ENCODE data around the gene RAB3GAP1.

RAB3GAP1 gene

GRCh38 chr2:135052042-135052876, at the start of gene RAB3GAP1:
Gene RAB3GAP1, plus strand, starts transcription at chr2:135052292. Its CDS starts 16 bp downstream, at chr2:135052308.
- DNase-seq (peak; percentile 91), ATAC-seq (replicated peaks) (peak; percentile 88 to 90)
- Mint-ChIP-seq H3K9me3 (no peaks in the 10 kb centered on the region), H3K27ac (peak within 1 kb of the TSS; percentile 100), H3K4me1 (peaks cover 13 to 38% of the 10 kb centered on the region in 2 donors), H3K27me3 (no peaks in the 10 kb centered on the region), H3K36me3 (peaks cover 20 to 33% of the 10 kb centered on the region in 2 donors), H3K4me3 (peak within 1 kb of the TSS; percentile 95 to 99)

GRCh38 chr2:135002836-135003235, 49.3 kb upstream of the RAB3GAP1 start:
- Mint-ChIP-seq H3K4me1 (peaks cover 3 to 5% of the 10 kb centered on the region in 2 donors), H3K27ac (no peak overlapping the region), H3K9me3 (no peaks in the 10 kb centered on the region), H3K4me3 (no peak overlapping the region), H3K27me3 (peaks cover 15 to 16% of the 10 kb centered on the region in 2 donors), H3K36me3 (no peaks in the 10 kb centered on the region)
- ATAC-seq (replicated peaks) (no peak), DNase-seq (no peak)

GRCh38 chr2:135004005-135004746, 47.9 kb upstream of the RAB3GAP1 start:
- Mint-ChIP-seq H3K9me3 (no peaks in the 10 kb centered on the region), H3K27ac (no peak overlapping the region), H3K4me3 (no peak overlapping the region), H3K36me3 (no peaks in the 10 kb centered on the region), H3K27me3 (peaks cover 15 to 16% of the 10 kb centered on the region in 2 donors), H3K4me1 (peaks cover 3 to 5% of the 10 kb centered on the region in 2 donors)
- peak; percentile 99 for ATAC-seq (replicated peaks)
- DNase-seq: peak; percentile 50

- Mint-ChIP-seq H3K9me3 (no peaks in the 10 kb centered on the region), H3K36me3 (no peaks in the 10 kb centered on the region), H3K4me1 (peaks cover 3 to 5% of the 10 kb centered on the region in 2 donors), H3K27me3 (peaks cover 15 to 22% of the 10 kb centered on the region in 2 donors), H3K27ac (no peak overlapping the region), H3K4me3 (no peak overlapping the region)
- ATAC-seq (replicated peaks) (no peak), DNase-seq (no peak)
These were observed 46.3 kb upstream of the RAB3GAP1 start for GRCh38 chr2:135005753-135006152.

- no peak for ATAC-seq (replicated peaks)
- no peaks in the 10 kb centered on the region for H3K36me3 Mint-ChIP-seq
- H3K4me3 Mint-ChIP-seq: no peak overlapping the region
- DNase-seq: no peak
- H3K4me1 Mint-ChIP-seq: peaks cover 1 to 2% of the 10 kb centered on the region in 2 donors
- peaks cover 11 to 19% of the 10 kb centered on the region in 2 donors for H3K27me3 Mint-ChIP-seq
- H3K27ac Mint-ChIP-seq: no peak overlapping the region
- no peaks in the 10 kb centered on the region for H3K9me3 Mint-ChIP-seq
These were observed 42.8 kb upstream of the RAB3GAP1 start for GRCh38 chr2:135009339-135009738.

GRCh38 chr2:135010200-135010942, 41.7 kb upstream of the RAB3GAP1 start:
- Mint-ChIP-seq H3K27ac (no peak overlapping the region), H3K4me1 (no peaks in the 10 kb centered on the region), H3K4me3 (no peak overlapping the region), H3K27me3 (peaks cover 6 to 14% of the 10 kb centered on the region in 2 donors), H3K9me3 (no peaks in the 10 kb centered on the region), H3K36me3 (no peaks in the 10 kb centered on the region)
- DNase-seq (no peak), ATAC-seq (replicated peaks) (no peak)

GRCh38 chr2:135011633-135012032, 40.5 kb upstream of the RAB3GAP1 start:
- Mint-ChIP-seq H3K27ac (no peak overlapping the region), H3K27me3 (peaks cover 3 to 11% of the 10 kb centered on the region in 2 donors), H3K36me3 (no peaks in the 10 kb centered on the region), H3K4me3 (no peak overlapping the region), H3K4me1 (no peaks in the 10 kb centered on the region), H3K9me3 (no peaks in the 10 kb centered on the region)
- ATAC-seq (replicated peaks) (no peak), DNase-seq (no peak)

- no peak for ATAC-seq (replicated peaks)
- no peak for DNase-seq
- Mint-ChIP-seq H3K4me1 (peaks cover 5 to 14% of the 10 kb centered on the region in 2 donors), H3K27me3 (no peaks in the 10 kb centered on the region), H3K4me3 (no peak overlapping the region), H3K27ac (no peak overlapping the region), H3K36me3 (peaks cover 2 to 3% of the 10 kb centered on the region in 2 donors), H3K9me3 (peaks cover 0 to 5% of the 10 kb centered on the region in 2 donors)
These were observed 30.5 kb upstream of the RAB3GAP1 start for GRCh38 chr2:135021618-135022017.

GRCh38 chr2:135022952-135023880, 28.9 kb upstream of the RAB3GAP1 start:
- Mint-ChIP-seq H3K27me3 (peaks cover 0 to 5% of the 10 kb centered on the region in 2 donors), H3K27ac (no peak overlapping the region), H3K4me3 (no peak overlapping the region), H3K36me3 (peaks cover 2 to 3% of the 10 kb centered on the region in 2 donors), H3K9me3 (peaks cover 0 to 5% of the 10 kb centered on the region in 2 donors), H3K4me1 (peaks cover 5 to 14% of the 10 kb centered on the region in 2 donors)
- ATAC-seq (replicated peaks) (peak in 1 of 2 donors; percentile 8), DNase-seq (no peak)

- peaks cover 0 to 5% of the 10 kb centered on the region in 2 donors for H3K27me3 Mint-ChIP-seq
- no peak overlapping the region for H3K27ac Mint-ChIP-seq
- DNase-seq (no peak), ATAC-seq (replicated peaks) (peak; percentile 60 to 63)
- peaks cover 5 to 14% of the 10 kb centered on the region in 2 donors for H3K4me1 Mint-ChIP-seq
- peaks cover 0 to 5% of the 10 kb centered on the region in 2 donors for H3K9me3 Mint-ChIP-seq
- peaks cover 2 to 3% of the 10 kb centered on the region in 2 donors for H3K36me3 Mint-ChIP-seq
- H3K4me3 Mint-ChIP-seq: no peak overlapping the region
These were observed 28.1 kb upstream of the RAB3GAP1 start for GRCh38 chr2:135023886-135024485.

- H3K9me3 Mint-ChIP-seq: peaks cover 0 to 1% of the 10 kb centered on the region in 2 donors
- H3K27me3 Mint-ChIP-seq: peaks cover 10 to 11% of the 10 kb centered on the region in 2 donors
- no peak overlapping the region for H3K27ac Mint-ChIP-seq
- ATAC-seq (replicated peaks) (no peak), DNase-seq (no peak)
- no peaks in the 10 kb centered on the region for H3K4me1 Mint-ChIP-seq
- H3K36me3 Mint-ChIP-seq: no peaks in the 10 kb centered on the region
- no peak overlapping the region for H3K4me3 Mint-ChIP-seq
These were observed 22.5 kb upstream of the RAB3GAP1 start for GRCh38 chr2:135029481-135030134.

- Mint-ChIP-seq H3K27me3 (peaks cover 10 to 11% of the 10 kb centered on the region in 2 donors), H3K4me3 (no peak overlapping the region), H3K27ac (no peak overlapping the region), H3K36me3 (no peaks in the 10 kb centered on the region), H3K9me3 (peaks cover 0 to 1% of the 10 kb centered on the region in 2 donors), H3K4me1 (no peaks in the 10 kb centered on the region)
- DNase-seq: no peak
- no peak for ATAC-seq (replicated peaks)
These were observed 21.3 kb upstream of the RAB3GAP1 start for GRCh38 chr2:135030826-135031225.

Data from stimulated activated naive B cell treated with anti-CD40 and anti-IgM and Interleukin-4, amounts not matched to agents 10 μg/mL and 1 μg/mL and 100 μg/mL, for 72 hours (primary cell).